ENCODE measurements around the gene ZBTB25. TPM values are rescaled to one million over a fixed set of nuclear protein-coding genes. Genes with fewer than 3 reads are reported as not detected.

ZBTB25 gene
- polyA plus RNA-seq, 1 of the 3 experiments (the other 2 are of a cell fraction) = 4.5 TPM

DNA sequence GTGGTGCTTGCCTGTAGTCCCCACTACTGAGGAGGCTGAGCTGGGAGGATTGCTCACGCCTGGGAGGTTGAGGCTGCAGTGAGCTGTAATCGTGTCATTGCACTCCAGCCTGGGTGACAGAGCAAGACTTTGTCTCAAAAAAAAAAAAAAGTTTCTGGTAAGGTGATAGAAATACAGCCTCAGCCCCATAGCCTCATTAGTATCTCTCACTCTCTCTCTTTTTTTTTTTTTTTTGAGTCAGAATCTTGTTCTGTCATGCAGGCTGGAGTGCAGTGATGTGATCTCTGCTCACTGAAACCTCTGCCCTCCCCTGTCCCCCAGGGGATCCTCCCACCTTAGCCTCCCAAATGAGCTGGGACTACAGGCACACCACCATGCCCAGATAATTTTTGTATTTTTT lies 96.3 kb downstream of the ZBTB25 start:
- H3K79me2 ChIP-seq (ENCODE audit: insufficient read depth) = peaks cover 8% of the 10 kb centered on the region; the same call in 1 of the 2 replicates
- no peak for DNase-seq

DNA sequence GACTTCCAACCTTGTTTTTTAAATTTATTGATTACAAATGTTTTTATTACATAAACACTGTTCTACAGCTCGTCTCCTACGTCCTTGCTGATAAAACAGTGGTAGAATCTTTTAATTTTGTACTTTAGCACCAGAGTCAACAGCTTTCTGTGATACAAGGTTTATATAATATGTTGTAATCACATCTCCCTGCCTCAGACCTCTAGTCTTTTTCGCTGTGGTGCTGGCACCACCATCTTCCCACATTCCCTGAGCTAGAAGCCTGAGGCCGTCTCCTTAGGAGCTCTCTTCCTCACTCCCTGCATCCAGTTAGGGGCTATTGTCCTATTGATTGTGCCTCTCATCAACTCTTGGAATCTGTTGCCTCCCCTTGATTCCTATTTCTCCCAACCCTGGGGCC lies 98.3 kb downstream of the ZBTB25 start:
- Histone ChIP-seq H3K9ac (no peak overlapping the region), H3K9me2 (no peaks in the 10 kb centered on the region), H3F3A (replicated peaks; ENCODE audit: insufficient read depth) (peaks cover 5% of the 10 kb centered on the region), H3K27me3 (ENCODE audit: insufficient read depth) (no peaks in the 10 kb centered on the region), H4K20me1 (ENCODE audit: insufficient read depth) (no peaks in the 10 kb centered on the region), H3K4me2 (no peak overlapping the region), H3K36me3 (replicated peaks in 1 of 2; ENCODE audit: control insufficient read depth in 1 of 2, insufficient read depth in 2 of 2, low read length in 1 of 2) (peaks cover 9% of the 10 kb centered on the region in 2 experiments), H3K4me3 (ENCODE audit: low read depth in 2 of 2, low read length in 1 of 2) (no peak overlapping the region), H3K4me1 (ENCODE audit: control insufficient read depth in 1 of 2, insufficient read depth in 2 of 2, low read depth in 1 of 2, low read length in 1 of 2) (no peaks in the 10 kb centered on the region), H3K79me2 (ENCODE audit: insufficient read depth) (peaks cover 5% of the 10 kb centered on the region; the same call in 1 of the 2 replicates), H3K9me3 (no peaks in the 10 kb centered on the region), H3K27ac (ENCODE audit: low read depth in 2 of 2, low read length in 1 of 2) (no peak overlapping the region), H2AFZ (ENCODE audit: low read depth) (no peak overlapping the region)
- 98% methylated on average over 4 of the region's 4 CpGs for WGBS (ENCODE audit: low lambda C conversion rate)
- POLR2A ChIA-PET = no interaction called here
- DNase-seq = no peak
- CTCF ChIA-PET = interaction anchor here (1.1 kb wide), 2 partner anchors 25 to 73 kb away, joined by 3 to 5 read pairs; no protein-coding TSS in a partner anchor
- no peak for TF ChIP-seq POLR2AphosphoS5 (IDR thresholded peaks at IDR 0.05; ENCODE audit: low read depth, low read length)
- no peak for TF ChIP-seq JUND (IDR thresholded peaks at IDR 0.05)
- no peak for TF ChIP-seq TCF12 (IDR thresholded peaks at IDR 0.05)
- no peak for TF ChIP-seq YY1 (IDR thresholded peaks at IDR 0.05; ENCODE audit: low read depth)
- no peak for TF ChIP-seq FOXJ3 (CRISPR knock-in tag; IDR thresholded peaks at IDR 0.05)
- TF ChIP-seq SIN3A (IDR thresholded peaks at IDR 0.05; ENCODE audit: borderline replicate concordance, low read depth, low read length) = no peak
- TF ChIP-seq, protein P1, sequence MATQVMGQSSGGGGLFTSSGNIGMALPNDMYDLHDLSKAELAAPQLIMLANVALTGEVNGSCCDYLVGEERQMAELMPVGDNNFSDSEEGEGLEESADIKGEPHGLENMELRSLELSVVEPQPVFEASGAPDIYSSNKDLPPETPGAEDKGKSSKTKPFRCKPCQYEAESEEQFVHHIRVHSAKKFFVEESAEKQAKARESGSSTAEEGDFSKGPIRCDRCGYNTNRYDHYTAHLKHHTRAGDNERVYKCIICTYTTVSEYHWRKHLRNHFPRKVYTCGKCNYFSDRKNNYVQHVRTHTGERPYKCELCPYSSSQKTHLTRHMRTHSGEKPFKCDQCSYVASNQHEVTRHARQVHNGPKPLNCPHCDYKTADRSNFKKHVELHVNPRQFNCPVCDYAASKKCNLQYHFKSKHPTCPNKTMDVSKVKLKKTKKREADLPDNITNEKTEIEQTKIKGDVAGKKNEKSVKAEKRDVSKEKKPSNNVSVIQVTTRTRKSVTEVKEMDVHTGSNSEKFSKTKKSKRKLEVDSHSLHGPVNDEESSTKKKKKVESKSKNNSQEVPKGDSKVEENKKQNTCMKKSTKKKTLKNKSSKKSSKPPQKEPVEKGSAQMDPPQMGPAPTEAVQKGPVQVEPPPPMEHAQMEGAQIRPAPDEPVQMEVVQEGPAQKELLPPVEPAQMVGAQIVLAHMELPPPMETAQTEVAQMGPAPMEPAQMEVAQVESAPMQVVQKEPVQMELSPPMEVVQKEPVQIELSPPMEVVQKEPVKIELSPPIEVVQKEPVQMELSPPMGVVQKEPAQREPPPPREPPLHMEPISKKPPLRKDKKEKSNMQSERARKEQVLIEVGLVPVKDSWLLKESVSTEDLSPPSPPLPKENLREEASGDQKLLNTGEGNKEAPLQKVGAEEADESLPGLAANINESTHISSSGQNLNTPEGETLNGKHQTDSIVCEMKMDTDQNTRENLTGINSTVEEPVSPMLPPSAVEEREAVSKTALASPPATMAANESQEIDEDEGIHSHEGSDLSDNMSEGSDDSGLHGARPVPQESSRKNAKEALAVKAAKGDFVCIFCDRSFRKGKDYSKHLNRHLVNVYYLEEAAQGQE (IDR thresholded peaks at IDR 0.05; ENCODE audit: low read depth, low read length) = no peak
- TF ChIP-seq RXRA (IDR thresholded peaks at IDR 0.05; ENCODE audit: borderline replicate concordance, low read depth) = no peak
- no peak for TF ChIP-seq NRF1 (IDR thresholded peaks at IDR 0.05; ENCODE audit: low read depth, low read length)
- TF ChIP-seq, protein P2, sequence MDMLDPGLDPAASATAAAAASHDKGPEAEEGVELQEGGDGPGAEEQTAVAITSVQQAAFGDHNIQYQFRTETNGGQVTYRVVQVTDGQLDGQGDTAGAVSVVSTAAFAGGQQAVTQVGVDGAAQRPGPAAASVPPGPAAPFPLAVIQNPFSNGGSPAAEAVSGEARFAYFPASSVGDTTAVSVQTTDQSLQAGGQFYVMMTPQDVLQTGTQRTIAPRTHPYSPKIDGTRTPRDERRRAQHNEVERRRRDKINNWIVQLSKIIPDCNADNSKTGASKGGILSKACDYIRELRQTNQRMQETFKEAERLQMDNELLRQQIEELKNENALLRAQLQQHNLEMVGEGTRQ (IDR thresholded peaks at IDR 0.05; ENCODE audit: borderline replicate concordance, low read depth, low read length) = no peak

More for the DNA sequence above, 96.3 kb downstream of the ZBTB25 start:
- H3K4me1 ChIP-seq (ENCODE audit: control insufficient read depth in 1 of 2, insufficient read depth in 2 of 2, low read depth in 1 of 2, low read length in 1 of 2) = no peaks in the 10 kb centered on the region
- no peak overlapping the region for H2AFZ ChIP-seq (ENCODE audit: low read depth)
- ChIA-PET POLR2A (no interaction called here), CTCF (interaction anchor here (1.7 kb wide), 1 partner anchor 23 kb away, joined by 6 read pairs; no protein-coding TSS in a partner anchor)
- no peaks in the 10 kb centered on the region for H3F3A ChIP-seq (replicated peaks; ENCODE audit: insufficient read depth)
- peaks cover 5 to 11% of the 10 kb centered on the region in 2 experiments for H3K36me3 ChIP-seq (replicated peaks in 1 of 2; ENCODE audit: control insufficient read depth in 1 of 2, insufficient read depth in 2 of 2, low read length in 1 of 2)
- H3K9me3 ChIP-seq = no peaks in the 10 kb centered on the region
- H3K4me3 ChIP-seq (ENCODE audit: low read depth in 2 of 2, low read length in 1 of 2) = no peak overlapping the region
- no peak overlapping the region for H3K9ac ChIP-seq
- no peak overlapping the region for H3K4me2 ChIP-seq
- no peaks in the 10 kb centered on the region for H4K20me1 ChIP-seq (ENCODE audit: insufficient read depth)
- no peak for TF ChIP-seq FOXM1 (IDR thresholded peaks at IDR 0.05; ENCODE audit: low read depth)
- no peak for TF ChIP-seq RCOR1 (IDR thresholded peaks at IDR 0.05; ENCODE audit: low read length)
- no peak for TF ChIP-seq TAF1 (IDR thresholded peaks at IDR 0.05; ENCODE audit: borderline replicate concordance, low read depth, low read length)
- TF ChIP-seq, protein P3, sequence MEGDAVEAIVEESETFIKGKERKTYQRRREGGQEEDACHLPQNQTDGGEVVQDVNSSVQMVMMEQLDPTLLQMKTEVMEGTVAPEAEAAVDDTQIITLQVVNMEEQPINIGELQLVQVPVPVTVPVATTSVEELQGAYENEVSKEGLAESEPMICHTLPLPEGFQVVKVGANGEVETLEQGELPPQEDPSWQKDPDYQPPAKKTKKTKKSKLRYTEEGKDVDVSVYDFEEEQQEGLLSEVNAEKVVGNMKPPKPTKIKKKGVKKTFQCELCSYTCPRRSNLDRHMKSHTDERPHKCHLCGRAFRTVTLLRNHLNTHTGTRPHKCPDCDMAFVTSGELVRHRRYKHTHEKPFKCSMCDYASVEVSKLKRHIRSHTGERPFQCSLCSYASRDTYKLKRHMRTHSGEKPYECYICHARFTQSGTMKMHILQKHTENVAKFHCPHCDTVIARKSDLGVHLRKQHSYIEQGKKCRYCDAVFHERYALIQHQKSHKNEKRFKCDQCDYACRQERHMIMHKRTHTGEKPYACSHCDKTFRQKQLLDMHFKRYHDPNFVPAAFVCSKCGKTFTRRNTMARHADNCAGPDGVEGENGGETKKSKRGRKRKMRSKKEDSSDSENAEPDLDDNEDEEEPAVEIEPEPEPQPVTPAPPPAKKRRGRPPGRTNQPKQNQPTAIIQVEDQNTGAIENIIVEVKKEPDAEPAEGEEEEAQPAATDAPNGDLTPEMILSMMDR (IDR thresholded peaks at IDR 0.05) = no peak
- TF ChIP-seq GABPA (IDR thresholded peaks at IDR 0.05; ENCODE audit: low read depth) = no peak
- no peak for TF ChIP-seq EP300 (IDR thresholded peaks at IDR 0.05; ENCODE audit: borderline replicate concordance in 1 of 2, low read depth in 1 of 2, low read length in 1 of 2)
- no peak for TF ChIP-seq EZH2phosphoT487 (IDR thresholded peaks at IDR 0.05; ENCODE audit: borderline replicate concordance, low read depth)
- TF ChIP-seq, protein P4, sequence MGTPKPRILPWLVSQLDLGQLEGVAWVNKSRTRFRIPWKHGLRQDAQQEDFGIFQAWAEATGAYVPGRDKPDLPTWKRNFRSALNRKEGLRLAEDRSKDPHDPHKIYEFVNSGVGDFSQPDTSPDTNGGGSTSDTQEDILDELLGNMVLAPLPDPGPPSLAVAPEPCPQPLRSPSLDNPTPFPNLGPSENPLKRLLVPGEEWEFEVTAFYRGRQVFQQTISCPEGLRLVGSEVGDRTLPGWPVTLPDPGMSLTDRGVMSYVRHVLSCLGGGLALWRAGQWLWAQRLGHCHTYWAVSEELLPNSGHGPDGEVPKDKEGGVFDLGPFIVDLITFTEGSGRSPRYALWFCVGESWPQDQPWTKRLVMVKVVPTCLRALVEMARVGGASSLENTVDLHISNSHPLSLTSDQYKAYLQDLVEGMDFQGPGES (IDR thresholded peaks at IDR 0.05; ENCODE audit: low read depth, low read length) = no peak
- TF ChIP-seq, protein P2 (IDR thresholded peaks at IDR 0.05; ENCODE audit: borderline replicate concordance, low read depth, low read length) = no peak
- TF ChIP-seq CHD2 (IDR thresholded peaks at IDR 0.05; ENCODE audit: low read length, partially characterized antibody) = no peak
- TF ChIP-seq SMC3 (IDR thresholded peaks at IDR 0.05; ENCODE audit: low read depth, low read length) = no peak
- TF ChIP-seq NRF1 (IDR thresholded peaks at IDR 0.05; ENCODE audit: low read depth, low read length) = no peak
- no peak for TF ChIP-seq TEAD4 (IDR thresholded peaks at IDR 0.05; ENCODE audit: borderline replicate concordance, insufficient read depth)
- 97% methylated on average over 2 of the region's 2 CpGs for WGBS (ENCODE audit: low lambda C conversion rate)
- no peaks in the 10 kb centered on the region for H3K27me3 ChIP-seq (ENCODE audit: insufficient read depth)
- no peaks in the 10 kb centered on the region for H3K9me2 ChIP-seq
- no peak overlapping the region for H3K27ac ChIP-seq (ENCODE audit: low read depth in 2 of 2, low read length in 1 of 2)

Measured in SK-N-SH (cell line).